Erythroblast (primary cell): Measurements from ENCODE around the gene NPAS1.

ENCODE experiments used
- GATA1 ChIP-seq: IDR thresholded peaks from 2 replicates; pipeline ENCODE4 v1.6.1; 2011; ENCODE audit warnings: low read depth, mild to moderate bottlenecking, control low read depth, low read length, moderate library complexity
- POLR2A ChIP-seq: IDR thresholded peaks from 2 replicates; pipeline ENCODE4 v1.6.1; 2011; ENCODE audit warnings: mild to moderate bottlenecking, low read length

GRCh38 chr19:47073574-47073973, 53.9 kb downstream of the NPAS1 start:
- TF ChIP-seq POLR2A (no peak), GATA1 (no peak)
